H1 (cell line): ENCODE data around the gene FKBP2.

Experiments used
- EZH2 ChIP-seq: fragments of 200-600 bp; sonication (generic); IDR thresholded peaks from 2 replicates; pipeline ENCODE4 v1.7.1; 2012; ENCODE audit warnings: low read depth, mild to moderate bottlenecking, moderate library complexity, low read length, inconsistent platforms; ENCODE audit not compliant: severe bottlenecking
- POLR2A ChIP-seq, 2 experiments: IDR thresholded peaks; 1 replicate in 1 of 2; 2 replicates in 1 of 2; pipeline ENCODE4 v1.6.1; 2011; ENCODE audit warnings: low read depth in 2 of 2, low read length in 2 of 2, mild to moderate bottlenecking in 2 of 2; ENCODE audit errors: control extremely low read depth in 1 of 2
- SP4 ChIP-seq: IDR thresholded peaks from 2 replicates; pipeline ENCODE4 v1.6.1; 2012; ENCODE audit warnings: low read length, inconsistent platforms
- TF ChIP-seq, protein P1 (sequence below), 3 experiments: IDR thresholded peaks; 1 replicate in 2 of 3; 2 replicates in 1 of 3; pipeline versions ENCODE4 v1.5.1 to v1.6.1; 2011; ENCODE audit warnings: low read length in 3 of 3, mild to moderate bottlenecking in 3 of 3, inconsistent platforms in 2 of 3, low read depth in 1 of 3, moderate library complexity in 1 of 3; ENCODE audit not compliant: insufficient read depth in 1 of 3; ENCODE audit errors: control extremely low read depth in 1 of 3

DNA sequence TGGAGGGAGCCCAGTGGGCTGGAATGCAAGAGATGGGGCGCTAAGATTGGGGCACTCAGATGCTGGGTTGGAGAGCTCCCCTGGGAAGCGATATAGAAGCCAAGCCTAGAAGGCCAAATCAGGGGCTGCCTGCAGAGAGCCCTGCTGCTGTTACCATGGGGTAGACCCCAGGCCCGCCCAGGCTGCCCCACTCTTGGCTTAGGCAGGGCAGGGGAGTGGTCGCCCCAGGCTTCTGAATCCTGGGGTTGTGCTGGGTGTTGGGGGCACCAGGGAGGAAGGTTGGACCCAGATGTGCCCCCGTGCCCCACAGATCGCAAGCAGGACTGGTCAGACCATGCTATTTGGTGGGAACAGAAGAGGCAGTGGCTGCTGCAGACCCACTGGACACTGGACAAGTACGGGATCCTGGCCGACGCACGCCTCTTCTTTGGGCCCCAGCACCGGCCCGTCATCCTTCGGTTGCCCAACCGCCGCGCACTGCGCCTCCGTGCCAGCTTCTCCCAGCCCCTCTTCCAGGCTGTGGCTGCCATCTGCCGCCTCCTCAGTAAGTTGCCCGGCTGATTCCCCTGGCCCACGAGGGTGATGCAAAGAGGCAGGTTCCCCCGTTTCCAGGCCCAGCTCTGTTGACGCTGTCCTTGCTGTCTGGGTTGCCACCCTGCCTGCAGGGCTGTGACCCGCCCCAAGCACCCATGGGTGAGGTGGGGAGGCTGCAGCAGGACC is 30.4 kb upstream of the FKBP2 start:
- TF ChIP-seq POLR2A (IDR thresholded peaks at IDR 0.05; ENCODE audit: control extremely low read depth in 1 of 2, low read depth in 2 of 2, low read length in 2 of 2) (no peak; a peak in 1 of 3 replicates), SP4 (no peak), EZH2 (no peak)
- TF ChIP-seq, protein P1, sequence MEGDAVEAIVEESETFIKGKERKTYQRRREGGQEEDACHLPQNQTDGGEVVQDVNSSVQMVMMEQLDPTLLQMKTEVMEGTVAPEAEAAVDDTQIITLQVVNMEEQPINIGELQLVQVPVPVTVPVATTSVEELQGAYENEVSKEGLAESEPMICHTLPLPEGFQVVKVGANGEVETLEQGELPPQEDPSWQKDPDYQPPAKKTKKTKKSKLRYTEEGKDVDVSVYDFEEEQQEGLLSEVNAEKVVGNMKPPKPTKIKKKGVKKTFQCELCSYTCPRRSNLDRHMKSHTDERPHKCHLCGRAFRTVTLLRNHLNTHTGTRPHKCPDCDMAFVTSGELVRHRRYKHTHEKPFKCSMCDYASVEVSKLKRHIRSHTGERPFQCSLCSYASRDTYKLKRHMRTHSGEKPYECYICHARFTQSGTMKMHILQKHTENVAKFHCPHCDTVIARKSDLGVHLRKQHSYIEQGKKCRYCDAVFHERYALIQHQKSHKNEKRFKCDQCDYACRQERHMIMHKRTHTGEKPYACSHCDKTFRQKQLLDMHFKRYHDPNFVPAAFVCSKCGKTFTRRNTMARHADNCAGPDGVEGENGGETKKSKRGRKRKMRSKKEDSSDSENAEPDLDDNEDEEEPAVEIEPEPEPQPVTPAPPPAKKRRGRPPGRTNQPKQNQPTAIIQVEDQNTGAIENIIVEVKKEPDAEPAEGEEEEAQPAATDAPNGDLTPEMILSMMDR (IDR thresholded peaks at IDR 0.05; ENCODE audit: control extremely low read depth in 1 of 3, insufficient read depth in 1 of 3, low read depth in 1 of 3, low read length in 3 of 3): no peak
